ENCODE data around the gene RAP1GAP2. TPM values are rescaled to one million over a fixed set of nuclear protein-coding genes. Genes with fewer than 3 reads are reported as not detected.
"Not testable (repeated sequence)": the region's sequence is repeated elsewhere in the genome, so short reads cannot be mapped to it uniquely, and the experiment has no call there.

Gene RAP1GAP2
- total RNA-seq, 1 donor, result 29.3 TPM

- not testable (repeated sequence) for H3K27me3 ChIP-seq (ENCODE audit: insufficient read depth, low read length); H3K4me3 ChIP-seq (ENCODE audit: low read length); H3K9me3 ChIP-seq (ENCODE audit: low read depth, low read length)
- peaks cover 74% of the 10 kb centered on the region for H3K4me1 ChIP-seq (ENCODE audit: insufficient read depth, low read length)
These were observed 23.1 kb downstream of the RAP1GAP2 start for GRCh38 chr17:2819294-2819693.

DNA sequence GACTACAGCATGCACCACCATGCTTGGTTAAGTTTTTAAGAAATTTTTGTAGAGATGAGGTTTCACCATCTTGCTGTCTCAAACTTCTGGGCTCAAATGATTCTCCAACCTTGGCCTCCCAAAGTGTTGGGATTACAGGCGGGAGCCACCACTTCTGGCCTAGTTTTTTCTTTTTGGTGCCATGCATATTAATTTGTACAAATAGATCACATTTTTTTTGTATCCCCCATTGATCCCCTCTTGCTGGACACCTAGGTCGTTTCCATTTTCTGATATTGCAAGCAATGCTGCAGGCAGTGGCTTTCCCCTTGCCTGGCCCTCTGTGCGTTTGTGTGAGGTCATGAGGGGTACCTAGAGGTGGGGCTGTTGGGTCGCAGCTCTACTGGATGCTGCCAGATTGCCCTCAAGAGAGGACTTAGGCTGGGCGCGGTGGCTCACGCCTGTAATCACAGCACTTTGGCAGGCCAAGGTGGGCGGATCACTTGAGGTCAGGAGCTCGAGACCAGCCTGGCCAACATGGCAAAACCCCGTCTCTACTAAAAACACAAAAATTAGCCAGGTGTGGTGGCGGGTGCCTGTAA is 23.8 kb downstream of the RAP1GAP2 start:
- H3K9me3 ChIP-seq (ENCODE audit: low read depth, low read length), result no peaks in the 10 kb centered on the region
- no peak overlapping the region for H3K4me3 ChIP-seq (ENCODE audit: low read length)
- peaks cover 73% of the 10 kb centered on the region for H3K4me1 ChIP-seq (ENCODE audit: insufficient read depth, low read length)
- no peaks in the 10 kb centered on the region for H3K27me3 ChIP-seq (ENCODE audit: insufficient read depth, low read length)

DNA sequence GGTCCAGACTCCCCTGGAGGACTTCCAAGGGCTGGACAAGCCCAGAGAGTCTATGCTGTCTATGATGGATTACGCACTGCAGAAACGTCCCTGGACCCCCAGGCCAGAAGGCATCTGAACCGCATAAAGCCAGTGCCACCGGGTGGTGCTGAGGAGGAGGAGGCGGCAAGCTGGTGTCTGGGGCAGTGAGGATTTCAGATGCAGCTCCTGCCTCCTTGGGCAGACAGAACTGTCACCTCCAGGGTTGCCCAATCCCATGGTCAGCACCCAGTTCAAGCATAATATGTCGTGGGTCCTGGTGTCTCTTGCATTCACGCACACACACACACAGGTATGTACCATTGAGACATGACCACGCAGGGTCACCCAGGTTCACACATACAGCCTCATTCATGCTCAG is 25.6 kb downstream of the RAP1GAP2 start:
- Histone ChIP-seq H3K9me3 (ENCODE audit: low read depth, low read length) (no peaks in the 10 kb centered on the region), H3K4me1 (ENCODE audit: insufficient read depth, low read length) (peaks cover 64% of the 10 kb centered on the region), H3K27me3 (ENCODE audit: insufficient read depth, low read length) (no peaks in the 10 kb centered on the region), H3K4me3 (ENCODE audit: low read length) (no peak overlapping the region)

GRCh38 chr17:2822358-2822757 is 26.1 kb downstream of the RAP1GAP2 start:
- H3K9me3 ChIP-seq (ENCODE audit: low read depth, low read length), result no peaks in the 10 kb centered on the region

GRCh38 chr17:2825253-2825970 is 29.2 kb downstream of the RAP1GAP2 start:
- Histone ChIP-seq H3K9me3 (ENCODE audit: low read depth, low read length) (no peaks in the 10 kb centered on the region), H3K4me3 (ENCODE audit: low read length) (no peak overlapping the region), H3K27me3 (ENCODE audit: insufficient read depth, low read length) (no peaks in the 10 kb centered on the region), H3K4me1 (ENCODE audit: insufficient read depth, low read length) (peaks cover 59% of the 10 kb centered on the region)

More at GRCh38 chr17:2822358-2822757, 26.1 kb downstream of the RAP1GAP2 start:
- H3K4me1 ChIP-seq (ENCODE audit: insufficient read depth, low read length), result peaks cover 62% of the 10 kb centered on the region
- no peak overlapping the region for H3K4me3 ChIP-seq (ENCODE audit: low read length)
- no peaks in the 10 kb centered on the region for H3K27me3 ChIP-seq (ENCODE audit: insufficient read depth, low read length)

DNA sequence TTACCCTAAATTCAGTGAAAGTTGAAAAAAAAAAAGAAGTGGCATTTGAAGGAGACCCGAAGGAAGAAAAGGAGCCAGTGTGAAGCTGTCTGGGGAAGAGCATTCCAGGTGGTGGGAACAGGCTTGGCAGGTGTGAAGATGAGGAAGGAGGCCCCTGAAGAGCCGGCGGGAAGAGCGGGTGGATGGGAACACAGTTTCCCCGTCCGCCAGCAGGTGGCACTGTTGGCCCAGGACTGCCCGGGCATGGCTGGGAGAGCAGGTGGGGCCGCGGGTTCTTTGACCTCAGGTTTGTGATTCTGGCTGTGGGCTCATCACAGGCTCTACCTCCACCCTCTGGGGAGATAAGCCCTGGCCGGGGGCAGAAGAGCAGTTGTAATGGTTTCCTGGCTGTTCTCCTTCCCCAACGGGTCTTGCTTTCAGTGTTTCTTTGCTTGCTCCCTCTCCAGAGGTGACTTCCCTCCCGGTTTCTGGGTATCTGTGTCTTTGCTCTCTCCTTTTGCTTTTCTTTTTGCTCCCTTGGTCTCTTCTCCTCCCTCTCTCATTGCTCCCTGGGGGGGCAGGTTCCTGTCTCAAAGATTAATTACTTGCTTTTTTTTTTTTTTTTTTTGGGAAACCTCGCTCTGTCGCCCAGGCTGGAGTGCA is 32.3 kb downstream of the RAP1GAP2 start:
- Histone ChIP-seq H3K4me3 (ENCODE audit: low read length) (no peak overlapping the region), H3K4me1 (ENCODE audit: insufficient read depth, low read length) (peaks cover 30% of the 10 kb centered on the region), H3K27me3 (ENCODE audit: insufficient read depth, low read length) (no peaks in the 10 kb centered on the region), H3K9me3 (ENCODE audit: low read depth, low read length) (no peaks in the 10 kb centered on the region)

GRCh38 chr17:2830678-2831077 is 34.4 kb downstream of the RAP1GAP2 start:
- Histone ChIP-seq H3K9me3 (ENCODE audit: low read depth, low read length) (no peaks in the 10 kb centered on the region), H3K4me1 (ENCODE audit: insufficient read depth, low read length) (peaks cover 16% of the 10 kb centered on the region), H3K4me3 (ENCODE audit: low read length) (no peak overlapping the region), H3K27me3 (ENCODE audit: insufficient read depth, low read length) (no peaks in the 10 kb centered on the region)

DNA sequence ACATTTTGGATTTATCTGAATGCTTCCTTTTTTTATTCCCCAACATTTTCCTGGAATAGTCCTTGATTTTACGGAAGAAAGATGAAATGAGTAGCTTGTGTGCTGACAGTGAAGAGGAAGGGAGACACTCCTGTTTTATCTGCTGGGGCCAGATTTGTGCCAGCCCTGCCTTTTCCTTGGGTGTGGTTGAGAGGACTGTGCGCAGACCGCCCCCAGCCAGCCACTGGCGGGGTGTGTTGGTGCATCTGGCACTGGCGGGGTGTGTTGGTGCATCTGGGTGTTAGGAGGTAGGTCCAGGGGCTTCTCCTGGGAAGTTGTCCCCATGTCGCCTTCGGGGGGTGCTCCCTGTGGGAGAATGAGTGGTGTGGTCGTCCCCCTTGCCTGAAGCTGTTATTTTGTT is 39.5 kb downstream of the RAP1GAP2 start:
- H3K9me3 ChIP-seq (ENCODE audit: low read depth, low read length), result no peaks in the 10 kb centered on the region
- H3K4me3 ChIP-seq (ENCODE audit: low read length), result no peak overlapping the region
- no peaks in the 10 kb centered on the region for H3K27me3 ChIP-seq (ENCODE audit: insufficient read depth, low read length)
- peaks cover 9% of the 10 kb centered on the region for H3K4me1 ChIP-seq (ENCODE audit: insufficient read depth, low read length)

DNA sequence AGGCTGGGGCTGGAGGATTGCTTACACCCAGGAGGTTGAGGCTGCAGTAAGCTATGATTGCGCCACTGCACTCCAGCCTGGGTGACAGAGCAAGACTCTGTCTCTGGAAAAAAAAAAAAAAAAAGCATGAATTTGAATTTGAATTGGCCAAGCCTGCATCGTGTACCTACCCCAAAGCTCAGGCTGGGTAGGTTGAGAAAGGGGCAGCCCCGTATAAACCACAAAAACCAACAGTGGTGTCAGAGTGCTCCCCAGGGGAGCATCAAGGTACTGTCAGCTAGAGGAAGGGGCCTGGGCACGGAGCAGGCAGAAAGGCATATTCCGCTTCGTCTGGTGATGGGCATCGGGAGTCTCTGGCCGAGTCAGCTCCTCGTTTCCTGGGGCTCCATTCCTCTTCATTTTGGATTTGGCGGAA is 40.9 kb downstream of the RAP1GAP2 start:
- no peak overlapping the region for H3K4me3 ChIP-seq (ENCODE audit: low read length)
- peaks cover 9% of the 10 kb centered on the region for H3K4me1 ChIP-seq (ENCODE audit: insufficient read depth, low read length)
- no peaks in the 10 kb centered on the region for H3K9me3 ChIP-seq (ENCODE audit: low read depth, low read length)
- no peaks in the 10 kb centered on the region for H3K27me3 ChIP-seq (ENCODE audit: insufficient read depth, low read length)

GRCh38 chr17:2841606-2842005 is 45.4 kb downstream of the RAP1GAP2 start:
- H3K27me3 ChIP-seq (ENCODE audit: insufficient read depth, low read length), result no peaks in the 10 kb centered on the region
- peaks cover 15% of the 10 kb centered on the region for H3K4me1 ChIP-seq (ENCODE audit: insufficient read depth, low read length)
- H3K4me3 ChIP-seq (ENCODE audit: low read length), result no peak overlapping the region
- no peaks in the 10 kb centered on the region for H3K9me3 ChIP-seq (ENCODE audit: low read depth, low read length)

DNA sequence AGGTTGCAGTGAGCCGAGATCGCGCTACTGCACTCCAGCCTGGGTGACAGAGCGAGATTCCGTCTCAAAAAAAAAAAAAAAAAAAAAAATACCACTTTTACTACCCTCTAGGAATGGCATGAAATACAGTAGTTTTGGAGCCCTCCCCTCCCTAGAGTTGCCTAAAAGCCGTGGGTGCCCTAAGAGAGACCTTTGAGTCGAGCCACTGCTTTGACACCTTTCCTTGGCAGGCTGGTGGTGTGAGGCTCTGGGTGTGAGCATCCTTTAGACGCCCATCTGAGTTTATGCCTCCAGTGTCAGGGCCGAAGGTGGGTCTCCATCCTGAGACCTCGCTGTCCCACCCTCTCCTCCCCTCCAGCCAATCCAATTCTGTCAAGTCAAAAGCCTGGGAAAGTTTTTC is 46.2 kb downstream of the RAP1GAP2 start:
- Histone ChIP-seq H3K4me1 (ENCODE audit: insufficient read depth, low read length) (peaks cover 15% of the 10 kb centered on the region), H3K27me3 (ENCODE audit: insufficient read depth, low read length) (no peaks in the 10 kb centered on the region), H3K4me3 (ENCODE audit: low read length) (no peak overlapping the region), H3K9me3 (ENCODE audit: low read depth, low read length) (no peaks in the 10 kb centered on the region)

GRCh38 chr17:2844416-2844815 is 48.2 kb downstream of the RAP1GAP2 start:
- H3K27me3 ChIP-seq (ENCODE audit: insufficient read depth, low read length), result no peaks in the 10 kb centered on the region
- H3K9me3 ChIP-seq (ENCODE audit: low read depth, low read length), result no peaks in the 10 kb centered on the region
- H3K4me3 ChIP-seq (ENCODE audit: low read length), result no peak overlapping the region

DNA sequence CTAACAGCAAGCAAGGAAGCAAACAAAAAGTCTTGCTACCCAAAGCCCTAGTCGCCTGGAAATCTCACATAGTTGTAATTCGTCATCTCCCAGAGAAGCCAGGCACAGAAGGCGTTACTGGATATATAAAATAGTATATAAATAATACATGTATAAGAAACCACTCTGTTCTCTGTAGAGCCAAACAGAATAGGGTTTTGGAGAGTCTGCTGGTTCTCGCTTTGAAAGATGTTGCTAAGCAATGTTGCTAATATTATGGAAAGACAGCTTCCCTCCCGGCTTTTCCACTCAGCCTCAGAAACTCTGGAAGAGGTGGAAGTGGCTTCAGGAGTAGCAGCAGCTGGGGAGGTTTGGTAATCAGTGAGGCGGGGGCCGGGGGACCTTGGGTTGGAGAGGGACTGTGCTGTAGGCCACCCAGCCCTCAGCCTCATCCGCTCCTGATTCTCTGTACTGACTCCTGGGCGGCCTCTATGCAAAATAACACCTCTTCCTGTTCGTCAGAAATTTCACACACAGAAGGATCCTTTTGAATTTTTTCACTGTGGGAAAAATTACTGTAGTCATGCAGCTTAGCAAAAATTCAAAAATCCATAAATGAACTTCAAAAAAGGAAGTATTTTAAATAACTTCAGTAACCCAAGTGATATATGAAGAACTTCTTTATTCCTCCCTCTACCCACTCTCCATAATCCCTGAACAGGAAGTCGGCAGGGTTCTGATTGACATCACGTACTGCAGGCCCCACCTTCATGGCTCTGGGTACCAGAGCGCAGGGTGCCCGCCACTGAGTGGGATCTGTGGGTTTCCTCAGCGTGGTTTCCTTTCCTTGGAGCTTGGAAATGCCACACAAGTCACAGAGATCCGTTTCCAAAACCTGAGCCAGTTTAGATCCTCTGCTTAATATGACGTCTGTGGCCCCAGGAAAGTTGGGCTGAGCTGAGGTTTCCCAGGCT is 51.4 kb downstream of the RAP1GAP2 start:
- Histone ChIP-seq H3K27me3 (ENCODE audit: insufficient read depth, low read length) (peaks cover 3% of the 10 kb centered on the region), H3K9me3 (ENCODE audit: low read depth, low read length) (no peaks in the 10 kb centered on the region), H3K4me1 (ENCODE audit: insufficient read depth, low read length) (peaks cover 43% of the 10 kb centered on the region), H3K4me3 (ENCODE audit: low read length) (no peak overlapping the region)

More at GRCh38 chr17:2844416-2844815, 48.2 kb downstream of the RAP1GAP2 start:
- H3K4me1 ChIP-seq (ENCODE audit: insufficient read depth, low read length), result peaks cover 30% of the 10 kb centered on the region

DNA sequence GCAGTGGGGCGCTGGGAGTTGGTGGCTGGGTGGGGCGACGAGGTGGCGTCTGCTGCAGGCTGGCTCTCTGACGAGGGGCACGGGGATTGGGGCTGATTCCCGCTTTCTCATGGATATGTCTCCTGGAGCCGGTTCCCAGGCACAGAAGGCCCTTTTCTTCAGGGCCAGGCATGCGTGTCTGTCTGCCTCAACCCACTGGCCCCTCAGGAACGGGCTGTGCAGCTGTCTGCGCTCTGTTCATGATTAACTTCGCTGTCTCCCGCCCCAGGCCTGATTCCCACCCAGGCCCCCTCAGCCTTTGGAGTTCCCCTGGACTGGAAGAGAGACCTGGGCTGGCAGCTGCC is 53.1 kb downstream of the RAP1GAP2 start:
- Histone ChIP-seq H3K27me3 (ENCODE audit: insufficient read depth, low read length) (peaks cover 7% of the 10 kb centered on the region), H3K4me3 (ENCODE audit: low read length) (no peak overlapping the region), H3K4me1 (ENCODE audit: insufficient read depth, low read length) (peaks cover 53% of the 10 kb centered on the region), H3K9me3 (ENCODE audit: low read depth, low read length) (no peaks in the 10 kb centered on the region)

GRCh38 chr17:2850991-2851390 is 54.8 kb downstream of the RAP1GAP2 start:
- H3K4me1 ChIP-seq (ENCODE audit: insufficient read depth, low read length), result peaks cover 61% of the 10 kb centered on the region
- H3K27me3 ChIP-seq (ENCODE audit: insufficient read depth, low read length), result peaks cover 17% of the 10 kb centered on the region
- no peak overlapping the region for H3K4me3 ChIP-seq (ENCODE audit: low read length)
- H3K9me3 ChIP-seq (ENCODE audit: low read depth, low read length), result no peaks in the 10 kb centered on the region

All from mononuclear cell (primary cell).